ENCODE measurements around the gene FAU.

The FAU gene

DNA sequence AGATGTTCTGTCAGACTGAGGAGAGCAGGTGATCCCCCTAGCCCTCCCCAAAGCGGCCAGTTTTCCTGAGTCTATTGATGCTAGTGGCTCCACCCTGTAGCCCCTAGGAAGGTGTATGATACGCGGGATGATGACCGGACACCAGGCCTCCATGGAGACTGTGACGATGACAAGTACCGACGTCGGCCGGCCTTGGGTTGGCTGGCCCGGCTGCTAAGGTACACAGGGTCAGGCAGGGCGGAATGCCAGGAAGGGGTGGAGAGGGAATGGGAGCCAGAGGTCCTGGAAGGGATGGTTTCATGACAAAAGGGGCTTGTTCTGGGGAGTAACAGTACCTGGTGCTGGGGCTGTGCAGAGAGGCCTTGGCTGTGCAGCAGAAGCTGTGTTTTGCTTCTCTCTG is 34.7 kb downstream of the FAU start:
- TF ChIP-seq, protein P1, sequence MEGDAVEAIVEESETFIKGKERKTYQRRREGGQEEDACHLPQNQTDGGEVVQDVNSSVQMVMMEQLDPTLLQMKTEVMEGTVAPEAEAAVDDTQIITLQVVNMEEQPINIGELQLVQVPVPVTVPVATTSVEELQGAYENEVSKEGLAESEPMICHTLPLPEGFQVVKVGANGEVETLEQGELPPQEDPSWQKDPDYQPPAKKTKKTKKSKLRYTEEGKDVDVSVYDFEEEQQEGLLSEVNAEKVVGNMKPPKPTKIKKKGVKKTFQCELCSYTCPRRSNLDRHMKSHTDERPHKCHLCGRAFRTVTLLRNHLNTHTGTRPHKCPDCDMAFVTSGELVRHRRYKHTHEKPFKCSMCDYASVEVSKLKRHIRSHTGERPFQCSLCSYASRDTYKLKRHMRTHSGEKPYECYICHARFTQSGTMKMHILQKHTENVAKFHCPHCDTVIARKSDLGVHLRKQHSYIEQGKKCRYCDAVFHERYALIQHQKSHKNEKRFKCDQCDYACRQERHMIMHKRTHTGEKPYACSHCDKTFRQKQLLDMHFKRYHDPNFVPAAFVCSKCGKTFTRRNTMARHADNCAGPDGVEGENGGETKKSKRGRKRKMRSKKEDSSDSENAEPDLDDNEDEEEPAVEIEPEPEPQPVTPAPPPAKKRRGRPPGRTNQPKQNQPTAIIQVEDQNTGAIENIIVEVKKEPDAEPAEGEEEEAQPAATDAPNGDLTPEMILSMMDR (IDR thresholded peaks at IDR 0.05; ENCODE audit: low read depth, low read length), result no peak
- no peak for DNase-seq (ENCODE audit: extremely low read depth, low read depth)

DNA sequence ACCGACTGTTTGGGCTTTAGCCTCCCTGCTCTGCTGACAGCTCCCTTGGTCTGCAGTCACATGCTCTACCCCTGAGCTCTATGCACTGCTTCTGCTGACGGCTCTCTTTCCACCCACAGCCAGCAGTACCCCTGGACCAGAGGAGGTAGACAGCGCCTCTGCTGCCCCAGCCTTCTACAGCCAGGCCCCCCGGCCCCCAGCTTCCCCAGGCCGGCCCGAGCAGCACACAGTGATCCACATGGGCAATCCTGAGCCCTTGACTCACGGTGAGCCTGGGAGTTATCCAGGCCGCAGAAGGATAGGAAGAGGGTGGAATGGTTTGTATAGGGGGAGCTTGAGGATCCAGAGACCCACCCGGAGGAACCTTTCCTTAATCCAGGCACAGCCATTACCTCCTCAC is 35.1 kb downstream of the FAU start:
- no peak for DNase-seq (ENCODE audit: extremely low read depth, low read depth)
- TF ChIP-seq, protein P1 (IDR thresholded peaks at IDR 0.05; ENCODE audit: low read depth, low read length), result no peak

DNA sequence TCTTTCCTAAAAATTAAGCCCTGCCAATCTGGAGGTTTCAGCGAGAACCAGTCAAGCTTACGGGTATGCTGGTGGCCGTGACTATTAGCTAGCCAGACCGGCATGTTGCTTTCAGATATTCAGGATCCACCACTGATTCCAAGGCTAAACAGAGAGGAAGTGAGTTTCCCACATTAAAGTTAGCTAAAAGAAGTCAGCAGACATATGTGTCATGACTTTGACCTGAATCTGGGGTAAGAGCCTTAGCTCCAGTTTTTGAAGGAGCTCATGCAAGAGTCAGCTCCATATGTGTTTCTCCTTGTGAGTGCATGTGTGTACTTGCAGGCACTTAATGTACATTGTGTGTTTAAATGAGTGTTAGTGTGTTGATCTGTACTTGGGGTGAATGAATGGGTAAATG is 36.5 kb downstream of the FAU start:
- TF ChIP-seq, protein P1 (IDR thresholded peaks at IDR 0.05; ENCODE audit: low read depth, low read length), result no peak
- DNase-seq (ENCODE audit: extremely low read depth, low read depth), result no peak

DNA sequence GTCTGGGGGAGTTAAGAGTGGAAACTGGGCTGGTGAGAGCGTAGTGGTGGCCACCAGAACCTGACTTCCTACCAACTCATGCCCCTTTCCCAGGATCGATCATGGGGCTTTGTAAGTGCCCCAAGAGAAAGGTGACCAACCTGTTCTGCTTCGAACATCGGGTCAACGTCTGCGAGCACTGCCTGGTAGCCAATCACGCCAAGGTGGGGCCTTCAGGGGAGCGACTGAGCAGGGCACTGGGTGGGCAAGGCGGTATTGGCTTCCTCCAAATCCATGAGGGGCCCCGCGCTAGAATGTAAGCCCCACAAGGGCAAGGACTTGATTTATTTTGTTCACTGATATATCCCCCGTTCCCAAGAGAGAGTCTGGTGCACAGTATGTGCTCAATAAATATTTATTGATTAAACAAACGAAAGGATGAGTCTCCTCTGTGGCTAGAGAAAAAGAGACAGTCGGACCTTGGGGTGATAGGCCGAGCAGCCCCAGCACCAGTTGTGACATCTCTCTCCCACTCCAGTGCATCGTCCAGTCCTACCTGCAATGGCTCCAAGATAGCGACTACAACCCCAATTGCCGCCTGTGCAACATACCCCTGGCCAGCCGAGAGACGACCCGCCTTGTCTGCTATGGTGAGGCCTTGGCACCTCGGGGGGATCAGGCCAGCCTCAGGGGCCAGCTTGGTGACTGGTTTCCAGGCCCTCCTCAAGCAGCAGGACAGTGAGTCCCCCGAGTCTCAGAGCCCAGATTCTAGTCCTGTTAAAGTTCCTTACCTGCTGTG is 37.1 kb downstream of the FAU start:
- DNase-seq (ENCODE audit: extremely low read depth, low read depth), result no peak

DNA sequence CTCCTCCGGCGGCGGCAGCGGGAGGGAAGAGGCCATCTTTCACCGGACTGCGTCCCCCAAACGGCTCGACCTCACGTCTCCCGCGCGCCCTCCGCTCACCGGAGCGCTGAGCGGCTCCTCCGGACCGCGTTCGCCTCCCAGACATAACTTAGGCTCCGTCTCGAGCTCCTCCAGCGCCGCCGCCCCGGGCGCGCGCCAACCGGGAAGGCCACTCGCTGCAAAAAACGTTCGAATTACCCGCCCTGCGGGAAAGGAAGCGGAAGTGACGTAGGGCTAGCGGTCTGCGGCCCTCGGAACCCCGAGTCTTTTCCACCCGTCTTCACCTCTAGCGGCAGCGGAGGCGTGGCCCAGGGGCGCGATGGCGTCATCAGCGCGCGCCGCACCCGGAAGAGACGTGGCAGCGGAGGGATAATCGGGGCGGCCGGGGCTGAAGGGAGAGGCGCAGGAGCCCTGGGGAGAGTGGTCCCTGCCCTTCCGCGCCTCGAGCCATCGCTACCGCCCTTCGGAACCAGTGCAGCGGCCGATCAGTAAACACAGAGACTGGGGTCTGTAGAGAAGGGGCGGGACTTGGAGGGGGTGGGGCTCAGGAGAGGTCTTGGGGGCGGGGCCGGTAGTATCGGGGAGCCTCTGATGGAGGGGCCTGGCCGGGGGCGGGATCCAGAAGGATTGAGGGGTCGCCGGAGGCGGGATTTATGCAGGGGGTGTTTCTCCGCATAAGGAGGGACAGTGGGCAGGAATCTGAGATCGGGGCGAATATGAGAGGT is 37.9 kb downstream of the FAU start, which contains the start of the genes CDCA5 and ZFPL1:
TSS of gene CDCA5 (minus strand) at position 207 of the 764 bp plus-strand sequence. CDS start at position 145, 62 bp downstream.
TSS of gene ZFPL1 (plus strand) at position 389 of the 764 bp plus-strand sequence. CDS start 477 bp downstream, outside the sequence.
- peak; percentile 89 for DNase-seq (ENCODE audit: extremely low read depth, low read depth)
- TF ChIP-seq, protein P1 (IDR thresholded peaks at IDR 0.05; ENCODE audit: low read depth, low read length), result no peak

More for the DNA sequence above, 37.1 kb downstream of the FAU start:
- TF ChIP-seq, protein P1 (IDR thresholded peaks at IDR 0.05; ENCODE audit: low read depth, low read length), result no peak

DNA sequence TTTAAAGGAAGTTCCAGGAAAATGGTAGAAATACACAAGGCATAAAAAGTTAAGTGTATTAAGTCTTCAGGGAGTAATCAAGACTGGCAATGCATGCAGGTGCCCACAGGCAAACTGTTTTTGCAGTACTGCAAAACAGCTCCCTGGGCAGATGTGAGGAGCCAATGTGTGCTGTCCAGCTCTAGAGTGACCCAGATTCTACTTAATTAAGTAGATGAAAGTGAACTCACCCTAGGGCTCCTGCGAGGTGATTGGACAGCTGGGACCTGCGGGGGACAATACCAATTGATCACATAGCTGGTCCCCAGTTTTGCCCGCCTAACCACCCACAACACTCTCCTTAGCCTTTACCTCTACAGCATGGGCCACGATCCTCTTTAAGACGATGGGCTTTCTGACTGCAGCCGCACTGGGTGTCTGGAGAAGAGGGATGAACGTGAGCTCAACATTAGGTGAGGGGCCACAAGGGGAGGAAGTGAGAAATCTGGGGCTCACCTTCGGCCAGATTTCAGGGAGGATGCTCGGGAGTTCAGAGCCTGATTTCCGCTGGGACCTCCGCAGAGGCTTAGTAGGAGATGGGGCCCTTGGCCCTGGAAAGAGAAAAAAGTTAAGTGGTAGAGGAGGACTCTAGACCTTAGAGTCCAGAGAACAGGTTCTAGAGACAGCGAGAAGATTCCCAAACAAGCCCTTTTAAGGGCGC is 38.6 kb downstream of the FAU start:
- TF ChIP-seq, protein P1 (IDR thresholded peaks at IDR 0.05; ENCODE audit: low read depth, low read length), result no peak
- no peak for DNase-seq (ENCODE audit: extremely low read depth, low read depth)

Data from AG09319 (cell line).